ENCODE results near the gene TUBB4A. TPM values are rescaled to one million over a fixed set of nuclear protein-coding genes. Genes with fewer than 3 reads are reported as not detected.

The TUBB4A gene
- total RNA-seq, 1 experiment from 2014 or later = 0.03 TPM

Other genes starting within 250 kb of the TUBB4A start
- gene MLLT1, start 222.3 kb downstream of the TUBB4A start, total RNA-seq (2014; rRNA removed; shearing (Covaris generic); ENCODE audit: low replicate concordance) = 3.0 and 6.5 TPM in 2 replicates
- gene ACER1, start 168.7 kb downstream of the TUBB4A start, total RNA-seq (2014; rRNA removed; shearing (Covaris generic); ENCODE audit: low replicate concordance) = not detected in 2 replicates
- gene CLPP, start 140.8 kb downstream of the TUBB4A start, total RNA-seq (2014; rRNA removed; shearing (Covaris generic); ENCODE audit: low replicate concordance) = 72.6 and 193 TPM in 2 replicates
- gene ALKBH7, start 129.5 kb downstream of the TUBB4A start, total RNA-seq (2014; rRNA removed; shearing (Covaris generic); ENCODE audit: low replicate concordance) = 48.4 TPM in 2 replicates
- 0.35 and 0.49 TPM in 2 replicates for gene PSPN, start 126.4 kb downstream of the TUBB4A start, total RNA-seq (2014; rRNA removed; shearing (Covaris generic); ENCODE audit: low replicate concordance)
- gene GTF2F1, start 109.1 kb downstream of the TUBB4A start, total RNA-seq (2014; rRNA removed; shearing (Covaris generic); ENCODE audit: low replicate concordance) = 49.5 and 82.8 TPM in 2 replicates
- gene KHSRP, start 77.5 kb downstream of the TUBB4A start, total RNA-seq (2014; rRNA removed; shearing (Covaris generic); ENCODE audit: low replicate concordance) = 65.4 and 82.7 TPM in 2 replicates
- gene SLC25A41, start 68.5 kb downstream of the TUBB4A start, total RNA-seq (2014; rRNA removed; shearing (Covaris generic); ENCODE audit: low replicate concordance) = not detected in 2 replicates
- gene SLC25A23, start 42.5 kb downstream of the TUBB4A start, total RNA-seq (2014; rRNA removed; shearing (Covaris generic); ENCODE audit: low replicate concordance) = 8.5 and 10.9 TPM in 2 replicates
- gene CRB3, start 38.0 kb downstream of the TUBB4A start, total RNA-seq (2014; rRNA removed; shearing (Covaris generic); ENCODE audit: low replicate concordance) = not detected in 2 replicates
- not detected in 2 replicates for gene DENND1C, start 20.5 kb downstream of the TUBB4A start, total RNA-seq (2014; rRNA removed; shearing (Covaris generic); ENCODE audit: low replicate concordance)
- gene TNFSF9, start 28.7 kb upstream of the TUBB4A start, total RNA-seq (2014; rRNA removed; shearing (Covaris generic); ENCODE audit: low replicate concordance) = 4.5 and 10.5 TPM in 2 replicates
- gene CD70, start 88.8 kb upstream of the TUBB4A start, total RNA-seq (2014; rRNA removed; shearing (Covaris generic); ENCODE audit: low replicate concordance) = 17.2 and 32.7 TPM in 2 replicates
- gene TNFSF14, start 167.9 kb upstream of the TUBB4A start, total RNA-seq (2014; rRNA removed; shearing (Covaris generic); ENCODE audit: low replicate concordance) = not detected in 2 replicates
- 2.2 and 7.5 TPM in 2 replicates for gene C3, start 218.3 kb upstream of the TUBB4A start, total RNA-seq (2014; rRNA removed; shearing (Covaris generic); ENCODE audit: low replicate concordance)
- 39.4 and 78.1 TPM in 2 replicates for gene GPR108, start 235.3 kb upstream of the TUBB4A start, total RNA-seq (2014; rRNA removed; shearing (Covaris generic); ENCODE audit: low replicate concordance)
- gene TRIP10, start 237.4 kb upstream of the TUBB4A start, total RNA-seq (2014; rRNA removed; shearing (Covaris generic); ENCODE audit: low replicate concordance) = 37.2 and 58.3 TPM in 2 replicates

All from MG63 (cell line).